Activated T-helper 1 cell treated with anti-CD3 and anti-CD28 coated beads, Interleukin-2, amount 50 U/mL, for 16 hours (primary cell): ENCODE results near the gene MLLT10.
A peak's percentile ranks its signal among the peaks of the same experiment; 100 is the strongest.
"Not testable (repeated sequence)": the region's sequence is repeated elsewhere in the genome, so short reads cannot be mapped to it uniquely, and the experiment has no call there.

ENCODE experiments used
- DNase-seq, 2 donors: peaks; one replicate each; pipeline ENCODE4 v3.0.0-alpha.2; 2020; ENCODE audit warnings: low read depth in 1 of 2, low spot score in 1 of 2

Gene MLLT10

DNA sequence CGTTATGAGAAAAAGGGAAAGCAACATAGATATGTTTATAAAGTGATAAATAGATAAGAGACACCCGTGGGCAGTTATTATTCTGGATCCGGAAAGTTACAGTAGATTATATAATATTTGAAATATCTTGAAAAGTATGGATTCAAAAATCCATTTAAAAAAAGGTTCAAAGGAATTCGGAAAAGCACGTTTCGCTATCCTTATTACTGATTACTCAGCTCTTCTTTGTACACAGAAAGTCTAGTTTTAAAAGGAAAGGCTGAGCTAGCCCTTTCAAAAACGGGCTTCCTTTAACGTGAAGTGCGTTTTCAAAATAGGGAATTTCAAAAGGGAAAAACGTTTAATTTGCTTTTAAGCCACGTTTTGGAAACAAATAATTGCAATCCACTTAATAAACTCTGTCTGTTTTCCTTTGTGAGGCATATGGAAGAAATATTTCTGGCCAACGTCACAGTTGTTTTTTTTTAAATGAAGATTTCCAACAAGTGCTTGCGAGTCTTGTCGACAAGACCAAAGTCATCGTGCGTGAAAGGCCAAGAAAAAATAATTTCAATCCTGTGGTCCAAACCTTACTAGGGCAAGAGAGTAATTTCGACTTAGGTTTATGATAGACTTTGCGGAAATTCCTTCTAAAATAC, 6.3 kb upstream of the MLLT10 start:
- no peak for DNase-seq

GRCh38 chr10:21528236-21529031, 5.6 kb upstream of the MLLT10 start:
- DNase-seq: no peak

GRCh38 chr10:21529032-21529910, 4.8 kb upstream of the MLLT10 start:
- no peak for DNase-seq

DNA sequence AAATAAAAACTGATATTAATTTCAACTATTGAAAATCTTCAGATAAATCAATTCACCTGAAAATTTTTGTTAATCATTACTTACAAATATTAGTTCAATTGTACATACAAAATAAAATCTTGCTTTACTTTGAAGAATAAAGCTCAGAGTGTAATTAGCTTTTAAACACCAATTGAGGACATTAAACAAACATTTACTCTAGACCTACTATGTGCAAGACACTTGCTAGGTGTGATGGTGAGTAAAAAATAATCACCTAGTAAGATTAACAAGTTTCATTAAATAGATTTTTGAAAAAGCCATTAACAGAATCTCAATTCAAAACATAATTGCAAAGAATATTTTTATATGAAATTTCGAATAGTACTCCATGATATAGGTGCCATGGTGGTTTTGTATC, 3.9 kb upstream of the MLLT10 start:
- DNase-seq: no peak

DNA sequence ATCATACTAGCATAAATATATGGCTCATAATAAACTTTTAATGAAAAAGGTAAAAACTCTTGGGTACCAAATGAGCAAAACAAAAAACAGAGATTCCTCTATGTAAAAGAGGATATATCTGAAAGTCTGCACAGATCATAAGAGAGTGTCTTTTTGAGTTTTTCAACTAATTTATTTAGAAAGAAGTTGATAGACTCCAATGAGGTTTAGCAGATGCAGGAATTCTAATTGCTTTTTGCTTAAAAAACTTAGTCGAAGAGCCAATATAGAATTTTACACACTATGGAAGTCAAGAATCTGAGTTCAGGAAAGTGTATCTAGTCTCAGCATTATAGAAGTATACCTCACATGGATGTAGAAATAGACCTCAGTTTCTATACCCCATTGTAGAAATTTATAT, 3.4 kb upstream of the MLLT10 start:
- DNase-seq: no peak

- no peak for DNase-seq
Measured at GRCh38 chr10:21531164-21531563, 2.9 kb upstream of the MLLT10 start.

DNA sequence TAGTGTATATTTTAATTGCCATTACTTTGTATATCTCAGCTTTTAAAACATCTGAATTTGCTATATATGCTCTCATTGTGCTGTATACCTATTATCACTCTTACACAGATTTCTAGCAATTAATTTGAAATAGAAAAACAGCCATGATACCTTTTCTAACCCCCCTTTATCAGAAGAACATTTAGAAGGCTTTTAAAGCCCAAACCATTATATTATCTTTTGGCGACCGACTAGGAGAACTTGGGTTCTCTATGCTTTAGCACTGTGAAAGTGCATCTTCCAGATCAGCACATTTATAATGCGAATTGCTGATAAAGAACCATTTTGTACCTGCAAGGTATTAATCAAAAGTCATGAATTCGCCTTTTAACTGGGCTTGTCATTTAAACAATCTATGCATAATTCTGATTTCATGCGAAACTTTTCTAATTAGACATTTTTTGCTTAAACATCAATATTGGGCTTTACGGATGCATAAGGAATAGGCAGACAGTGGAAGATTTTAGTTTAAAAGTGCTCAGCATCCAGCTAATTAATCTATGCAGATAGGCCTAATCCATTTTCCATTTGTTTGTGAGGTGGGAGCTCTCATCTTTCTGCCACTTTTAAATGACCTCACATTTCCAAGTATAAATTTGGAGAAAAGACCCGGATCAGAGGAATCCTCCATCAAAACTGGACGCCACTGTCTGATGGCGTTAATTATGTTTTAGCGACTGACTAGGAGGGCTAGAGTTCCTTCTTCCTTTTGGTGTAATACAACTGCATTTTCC, 1.2 kb upstream of the MLLT10 start:
- DNase-seq: no peak

DNA sequence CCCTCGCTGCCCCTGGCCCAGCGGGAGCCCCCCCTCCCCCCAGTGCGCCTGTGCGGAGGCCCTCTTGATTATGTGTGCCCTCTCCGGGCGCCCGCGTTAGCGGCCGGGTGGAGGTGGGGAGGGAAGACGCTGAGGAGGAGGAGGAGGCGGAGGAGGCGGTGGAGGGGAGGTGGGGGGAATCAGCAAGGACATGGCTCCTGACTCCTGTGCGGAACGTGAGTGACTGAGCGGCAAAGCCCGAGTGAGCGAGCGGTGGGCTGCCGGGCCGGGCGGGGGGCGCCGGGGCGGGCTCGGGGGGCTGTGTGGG, 201 bp downstream of the MLLT10 start:
- DNase-seq: no peak

- peak in 1 of 2 donors; percentile 20 for DNase-seq
Measured at GRCh38 chr10:21534604-21535493, 817 bp downstream of the MLLT10 start.

DNA sequence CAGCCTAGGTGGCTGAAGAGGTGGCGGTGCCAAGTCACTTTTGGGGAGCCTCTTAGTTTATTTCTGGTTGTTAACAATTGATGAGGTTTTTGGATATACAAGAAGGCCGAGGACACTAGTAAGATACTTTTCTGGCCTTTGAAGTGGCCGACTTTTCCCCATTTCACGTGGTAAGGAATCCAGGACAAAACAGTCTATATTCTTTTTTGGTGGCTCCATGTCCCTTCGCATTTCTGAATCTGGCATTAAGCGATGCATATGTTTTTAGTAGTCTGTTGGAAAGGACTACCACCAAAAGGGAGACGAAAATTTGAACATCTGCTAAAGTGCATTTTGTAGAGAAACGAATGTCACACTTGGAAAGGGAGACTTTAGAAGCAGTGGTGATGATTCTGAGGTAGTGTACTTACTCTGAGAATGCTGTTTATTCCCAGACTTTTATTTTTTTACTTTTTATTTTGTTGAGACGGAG, 1.5 kb downstream of the MLLT10 start:
- DNase-seq: no peak

DNA sequence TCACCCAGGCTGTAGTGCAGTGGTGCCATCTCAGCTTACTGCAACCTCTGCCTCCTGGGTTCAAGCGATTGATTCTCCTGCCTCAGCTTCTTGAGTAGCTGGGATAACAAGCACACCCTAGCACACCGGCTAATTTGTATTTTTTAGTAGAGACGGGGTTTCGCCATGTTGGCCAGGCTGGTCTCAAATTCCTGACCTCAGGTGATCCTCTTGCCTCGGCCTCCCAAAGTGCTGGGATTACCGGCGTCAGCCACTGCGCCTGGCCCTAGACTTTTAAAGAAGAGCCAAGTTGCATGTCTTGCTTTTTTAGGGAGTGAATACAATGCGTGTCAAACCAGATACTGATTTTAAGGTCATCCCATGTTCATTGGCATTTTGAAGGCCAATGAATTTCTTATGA, 1.9 kb downstream of the MLLT10 start:
- not testable (repeated sequence) for DNase-seq

- DNase-seq: no peak
Measured at GRCh38 chr10:21536874-21537273, 2.8 kb downstream of the MLLT10 start.

GRCh38 chr10:21540701-21541100, 6.7 kb downstream of the MLLT10 start:
- not testable (repeated sequence) for DNase-seq

DNA sequence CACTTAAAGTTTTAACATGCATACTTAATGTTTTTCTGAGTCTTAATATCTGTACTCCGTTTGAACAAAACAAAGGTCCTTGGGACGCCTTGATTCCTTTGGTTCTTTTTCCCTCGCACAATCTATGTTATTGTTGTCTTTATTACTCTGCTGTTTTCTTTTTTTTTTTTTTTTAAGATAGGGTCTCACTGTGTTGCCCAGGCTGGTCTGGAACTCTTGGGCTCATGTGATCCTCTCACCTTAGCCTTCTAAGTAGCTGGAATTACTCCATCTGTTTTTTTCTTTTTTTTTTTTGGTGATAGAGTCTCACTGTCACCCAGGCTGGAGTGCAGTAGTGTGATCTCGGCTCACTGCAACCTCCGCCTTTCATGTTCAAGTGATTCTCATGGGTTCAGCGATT, 13.2 kb downstream of the MLLT10 start:
- DNase-seq: no peak

DNA sequence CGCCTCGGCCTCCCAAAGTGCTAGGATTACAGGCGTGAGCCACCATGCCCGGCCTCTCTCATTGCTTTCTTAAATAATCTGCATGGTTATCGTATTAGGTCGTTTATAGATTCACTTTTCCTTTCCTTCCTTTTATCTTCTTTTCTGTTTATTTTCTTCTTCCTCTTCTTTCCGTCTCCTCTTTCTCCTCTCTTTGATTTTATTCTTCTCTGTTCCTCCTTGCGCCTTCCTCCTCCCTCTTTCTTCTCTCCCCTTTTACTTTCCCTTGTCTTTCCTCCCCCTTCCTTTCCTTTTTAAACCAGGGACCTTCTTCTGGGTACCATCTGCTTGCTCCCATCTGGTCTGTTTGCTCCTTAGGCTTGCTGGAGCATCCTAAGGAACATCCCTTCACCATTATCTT, 18.6 kb downstream of the MLLT10 start:
- no peak for DNase-seq

DNA sequence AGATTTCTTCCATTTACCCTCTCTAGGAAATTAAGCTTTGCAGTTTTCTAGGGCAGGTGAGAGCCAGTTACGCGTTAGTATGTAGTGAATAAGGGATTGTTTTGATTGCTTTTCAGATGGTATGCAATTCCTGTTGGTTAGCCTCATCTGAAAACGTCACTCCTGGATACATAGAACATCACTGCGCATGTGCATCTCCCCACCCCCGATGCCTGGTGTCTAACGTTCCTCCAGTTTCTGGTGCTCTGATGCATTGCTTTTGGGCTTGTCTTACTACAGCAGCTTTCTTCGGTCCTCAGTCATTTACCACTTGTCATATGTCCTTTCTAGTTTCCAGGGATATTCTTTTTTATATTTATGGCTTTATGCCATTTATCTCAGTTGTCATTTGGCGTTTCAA, 22.5 kb downstream of the MLLT10 start:
- no peak for DNase-seq

GRCh38 chr10:21558984-21559383, 25.0 kb downstream of the MLLT10 start:
- not testable (repeated sequence) for DNase-seq

GRCh38 chr10:21570761-21571521, 36.9 kb downstream of the MLLT10 start:
- no peak for DNase-seq

DNA sequence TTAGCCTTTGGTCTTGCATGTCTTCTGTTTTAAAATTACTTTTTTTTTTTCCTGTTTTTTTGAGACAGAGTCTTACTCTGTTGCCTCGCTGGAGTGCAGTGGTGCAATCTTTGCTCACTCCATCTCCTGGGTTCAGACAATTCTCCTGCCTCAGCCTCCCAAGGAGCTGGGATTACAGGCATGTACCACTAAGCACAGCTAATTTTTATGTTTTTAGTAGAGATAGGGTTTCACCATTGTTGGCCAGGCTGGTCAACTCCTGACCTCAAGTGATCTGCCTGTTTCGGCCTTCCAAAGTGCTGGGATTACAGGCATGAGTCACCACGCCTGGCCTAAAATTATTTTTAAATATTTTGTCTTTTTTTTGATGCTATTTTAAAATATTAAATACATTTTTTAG, 38.5 kb downstream of the MLLT10 start:
- no peak for DNase-seq
